ENCODE data around the gene STXBP1. TPM values are rescaled to one million over a fixed set of nuclear protein-coding genes. Genes with fewer than 3 reads are reported as not detected.

The STXBP1 gene
- total RNA-seq, 1 donor: 19.9 TPM

DNA sequence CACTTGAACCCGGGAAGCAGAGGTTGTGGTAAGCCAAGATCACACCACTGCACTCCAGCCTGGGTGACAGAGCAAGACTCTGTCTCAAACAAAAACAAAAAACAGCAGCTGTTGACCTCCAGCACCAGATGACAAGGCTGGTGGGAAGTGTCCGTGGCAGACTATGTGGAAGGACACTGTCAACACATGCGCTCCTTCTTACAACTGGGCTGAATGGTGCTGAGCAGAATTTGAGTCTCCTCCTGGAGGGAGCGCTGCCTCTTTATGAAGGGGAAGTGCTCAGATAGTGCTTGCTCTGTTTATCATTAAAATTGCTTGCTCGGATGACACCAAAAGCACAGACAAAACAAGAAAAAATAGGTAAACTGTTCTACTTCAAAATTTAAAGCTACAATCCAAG, 85.5 kb downstream of the STXBP1 start:
- DNase-seq (ENCODE audit: low read depth): peak; percentile 14
- TF ChIP-seq CTCF (IDR thresholded peaks at IDR 0.05; ENCODE audit: insufficient read depth, low read depth, low read length): no peak

DNA sequence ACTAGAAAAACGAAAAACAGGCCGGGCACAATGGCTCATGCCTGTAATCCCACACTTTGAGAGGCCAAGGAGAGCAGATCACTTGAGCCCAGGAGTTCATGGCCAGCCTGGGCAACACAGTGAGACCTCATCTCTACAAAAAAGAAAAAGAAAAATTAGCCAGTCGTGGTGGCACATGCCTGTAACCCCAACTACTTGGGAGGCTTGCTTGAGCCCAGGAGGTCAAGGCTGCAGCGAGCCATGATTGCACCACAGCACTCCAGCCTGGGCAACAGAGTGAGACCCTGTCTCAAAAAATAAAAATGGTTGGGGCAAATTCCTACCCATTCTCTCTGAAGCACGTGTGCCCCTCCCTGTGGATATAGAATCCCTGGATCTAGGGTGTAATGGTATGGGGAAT, 86.3 kb downstream of the STXBP1 start:
- DNase-seq (ENCODE audit: low read depth): no peak
- TF ChIP-seq CTCF (IDR thresholded peaks at IDR 0.05; ENCODE audit: insufficient read depth, low read depth, low read length): no peak
- no peak overlapping the region for H3K4me3 ChIP-seq (ENCODE audit: low read depth, low read length)

More for the DNA sequence above, 85.5 kb downstream of the STXBP1 start:
- no peak overlapping the region for H3K4me3 ChIP-seq (ENCODE audit: low read depth, low read length)

- TF ChIP-seq CTCF (IDR thresholded peaks at IDR 0.05; ENCODE audit: insufficient read depth, low read depth, low read length): no peak
- peak; percentile 98 for DNase-seq (ENCODE audit: low read depth)
- H3K4me3 ChIP-seq (ENCODE audit: low read depth, low read length): peak overlapping the region; percentile 34
Observed at GRCh38 chr9:127698985-127699670, 87.1 kb downstream of the STXBP1 start.

DNA sequence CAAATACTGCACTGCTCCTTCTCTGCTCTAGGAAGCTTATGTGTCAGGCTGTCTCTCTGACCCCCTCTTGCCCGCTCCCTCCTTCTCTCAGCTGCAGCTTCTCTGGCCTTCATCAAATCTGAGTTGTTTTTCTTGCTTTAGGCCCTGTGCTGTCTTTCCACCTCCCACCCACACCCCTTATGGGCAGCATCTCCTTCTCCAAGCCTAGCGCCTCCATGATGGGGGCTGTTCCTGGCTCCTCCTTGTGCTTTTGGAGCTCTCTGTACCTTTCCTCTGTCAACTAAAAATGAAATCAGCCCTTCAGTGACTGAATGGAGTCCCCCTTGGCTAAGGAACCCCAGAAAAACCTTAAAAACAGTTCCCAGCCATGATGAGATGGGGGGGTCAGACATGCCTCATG, 88.1 kb downstream of the STXBP1 start:
- no peak for DNase-seq (ENCODE audit: low read depth)
- TF ChIP-seq CTCF (IDR thresholded peaks at IDR 0.05; ENCODE audit: insufficient read depth, low read depth, low read length): no peak

DNA sequence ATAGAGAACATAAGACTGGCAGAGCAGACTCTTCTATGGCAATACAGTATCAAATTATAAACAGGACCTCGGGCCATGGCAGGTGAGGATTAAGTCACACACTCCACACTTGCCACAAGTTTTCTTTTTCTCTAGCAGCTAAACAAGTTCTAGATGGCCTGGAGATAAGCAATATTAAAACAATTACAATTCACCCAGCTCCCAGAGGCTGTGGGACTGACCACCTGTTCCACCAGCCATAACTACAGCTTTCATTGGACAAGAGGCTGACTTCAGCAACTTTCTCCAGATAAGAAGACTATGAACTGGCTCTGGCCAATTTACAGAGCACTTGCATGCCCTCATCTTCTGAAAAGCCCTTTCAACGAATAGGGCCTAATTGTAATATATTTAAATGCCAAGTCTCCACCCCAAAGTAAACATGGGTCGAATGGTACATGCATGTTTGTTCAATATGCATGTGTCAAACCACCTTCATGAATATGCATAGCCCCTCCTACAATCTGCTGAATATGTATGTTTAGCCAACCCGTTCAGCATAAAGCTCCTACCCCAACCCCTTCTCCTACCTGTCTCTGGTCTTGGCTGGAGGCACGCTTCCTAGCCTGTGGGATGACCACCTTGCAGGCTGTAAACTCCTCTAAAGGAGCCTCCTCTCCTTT, 88.6 kb downstream of the STXBP1 start:
- H3K4me3 ChIP-seq (ENCODE audit: low read depth, low read length): no peak overlapping the region
- no peak for TF ChIP-seq CTCF (IDR thresholded peaks at IDR 0.05; ENCODE audit: insufficient read depth, low read depth, low read length)
- DNase-seq (ENCODE audit: low read depth): no peak

More for the DNA sequence above, 88.1 kb downstream of the STXBP1 start:
- no peak overlapping the region for H3K4me3 ChIP-seq (ENCODE audit: low read depth, low read length)

DNA sequence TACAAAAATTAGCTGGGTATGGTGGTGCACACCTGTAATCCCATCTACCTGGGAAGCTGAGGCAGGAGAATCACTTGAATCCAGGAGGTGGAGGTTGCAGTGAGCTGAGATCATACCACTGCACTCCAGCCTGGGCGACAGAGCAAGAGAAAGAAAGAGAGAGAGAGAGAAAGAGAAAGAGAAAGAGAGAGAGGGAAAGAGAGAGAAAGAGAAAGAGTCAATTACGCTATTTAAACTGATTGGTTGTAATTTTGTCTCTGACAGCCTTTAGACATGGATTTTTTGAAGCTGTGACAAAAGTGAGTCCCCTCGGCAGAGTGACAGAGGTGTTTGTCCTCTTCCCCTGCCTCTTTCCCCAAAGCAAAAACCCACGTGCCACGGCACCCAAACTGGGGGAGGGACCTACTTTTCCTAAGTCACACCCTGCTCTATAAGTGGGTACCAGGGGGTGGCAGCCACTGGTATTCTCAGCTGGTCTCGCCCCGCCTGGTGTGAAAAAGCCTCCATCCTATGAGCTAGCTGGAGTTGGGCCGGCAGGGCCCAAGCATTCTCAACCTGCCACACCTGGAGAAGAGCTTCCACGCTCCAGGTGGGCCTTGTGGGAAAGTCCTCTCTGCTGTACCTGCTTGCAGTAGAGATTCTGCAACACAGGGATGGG, 91.3 kb downstream of the STXBP1 start:
- TF ChIP-seq CTCF (IDR thresholded peaks at IDR 0.05; ENCODE audit: insufficient read depth, low read depth, low read length): no peak
- DNase-seq (ENCODE audit: low read depth): no peak
- no peak overlapping the region for H3K4me3 ChIP-seq (ENCODE audit: low read depth, low read length)

Measured in fibroblast of villous mesenchyme (primary cell).